HepG2 (cell line): ENCODE results near the gene OR52N1.

Experiments
- GMEB1 ChIP-seq: sonication (generic); formaldehyde crosslinking; IDR thresholded peaks from 2 replicates; pipeline ENCODE4 v1.5.1; 2020; ENCODE audit warnings: missing genetic modification reagents, mild to moderate bottlenecking, borderline replicate concordance
- TBP ChIP-seq: sonication (generic); formaldehyde crosslinking; IDR thresholded peaks from 2 replicates; pipeline ENCODE4 v1.5.0; 2020; ENCODE audit warnings: missing genetic modification reagents
- ZNF879 ChIP-seq: sonication (generic); formaldehyde crosslinking; IDR thresholded peaks from 2 replicates; pipeline ENCODE4 v1.8.1; 2023; ENCODE audit warnings: missing genetic modification reagents

- TF ChIP-seq ZNF879 (CRISPR knock-in tag) (no peak), TBP (CRISPR knock-in tag) (no peak), GMEB1 (CRISPR knock-in tag) (no peak)
These were observed 27.3 kb upstream of the OR52N1 start for GRCh38 chr11:5818245-5818886.
